Activated gamma-delta T cell treated with anti-CD3 and anti-CD28 coated beads, Interleukin-2, amount 50 U/mL, for 16 hours (primary cell): Measurements from ENCODE around the gene RAD51AP1.

ENCODE experiments used
- DNase-seq: peaks from one replicate; pipeline ENCODE4 v3.0.0-alpha.2; 2020; ENCODE audit warnings: low read depth

The RAD51AP1 gene

GRCh38 chr12:4545195-4545594, 6.5 kb downstream of the RAD51AP1 start:
- DNase-seq = no peak

DNA sequence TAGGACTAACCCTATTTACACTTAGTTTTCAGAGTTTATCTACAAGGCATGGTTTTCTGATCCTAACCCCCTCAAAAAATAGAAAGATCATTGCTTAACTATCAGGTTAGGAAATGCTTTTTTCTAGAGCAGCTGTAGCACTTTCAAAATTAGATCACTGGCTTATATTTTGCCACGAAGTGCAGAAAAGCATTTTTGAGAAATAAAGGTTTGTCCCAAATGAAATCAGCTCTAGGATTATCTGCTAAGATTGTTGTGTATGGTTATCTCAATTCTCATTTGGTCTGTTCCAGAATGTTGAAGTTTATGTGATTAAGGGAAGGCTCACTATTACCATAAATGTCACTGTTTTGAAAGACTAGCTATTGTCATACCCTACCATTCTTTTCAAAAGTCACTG, 13.5 kb downstream of the RAD51AP1 start:
- no peak for DNase-seq

DNA sequence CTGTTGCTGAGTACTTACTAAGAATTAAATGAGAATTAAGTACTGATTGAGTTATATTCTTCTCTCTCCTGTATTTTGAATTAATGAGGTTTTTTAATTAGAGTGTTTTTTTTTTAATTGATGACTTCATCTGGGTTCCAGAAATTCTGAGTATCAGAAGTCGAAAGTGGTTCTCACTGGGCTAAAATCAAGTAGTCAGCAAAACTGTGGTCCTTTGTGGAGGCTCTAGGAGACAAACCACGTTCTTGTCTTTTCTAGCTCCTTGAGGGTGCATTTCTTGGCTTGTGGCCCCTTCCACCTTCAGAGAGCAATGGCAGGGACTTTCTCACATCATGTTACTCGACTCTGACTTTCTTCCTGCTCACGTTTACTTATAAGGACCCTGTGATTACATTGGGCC, 15.3 kb downstream of the RAD51AP1 start:
- no peak for DNase-seq

GRCh38 chr12:4555804-4556203, 17.1 kb downstream of the RAD51AP1 start:
- DNase-seq = no peak

- no peak for DNase-seq
Measured at GRCh38 chr12:4556735-4557530, 18.2 kb downstream of the RAD51AP1 start.

GRCh38 chr12:4557586-4557985, 18.9 kb downstream of the RAD51AP1 start:
- no peak for DNase-seq

- DNase-seq = no peak
Measured at GRCh38 chr12:4558171-4558570, 19.5 kb downstream of the RAD51AP1 start.

GRCh38 chr12:4562034-4562657, 23.5 kb downstream of the RAD51AP1 start, which contains the start of gene DYRK4:
Gene DYRK4, plus strand, starts transcription at chr12:4562208. Its CDS starts 38 bp downstream, at chr12:4562246.
- DNase-seq = no peak

GRCh38 chr12:4563336-4563735, 24.6 kb downstream of the RAD51AP1 start:
- DNase-seq = no peak

DNA sequence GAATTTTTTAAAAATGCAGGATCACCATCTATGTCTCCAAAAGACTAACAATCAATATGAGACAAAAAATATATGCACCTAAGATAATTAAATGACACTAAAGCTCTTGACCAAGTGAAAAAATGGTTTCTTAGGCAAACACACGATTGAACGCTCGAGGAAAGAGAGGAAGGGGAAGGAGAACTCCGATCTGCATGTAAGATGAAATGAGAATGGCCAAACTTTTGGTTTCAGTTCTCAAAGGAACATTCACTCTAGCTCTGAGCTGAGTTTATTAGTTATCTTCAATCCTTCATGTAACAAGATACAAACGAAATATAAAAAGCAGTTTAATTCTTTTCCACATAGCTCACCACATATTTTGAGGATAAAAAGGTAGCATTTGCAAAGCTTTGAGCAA, 26.1 kb downstream of the RAD51AP1 start:
- DNase-seq = no peak

GRCh38 chr12:4566474-4566873, 27.8 kb downstream of the RAD51AP1 start:
- no peak for DNase-seq

- no peak for DNase-seq
Measured at GRCh38 chr12:4567073-4567881, 28.6 kb downstream of the RAD51AP1 start.

- no peak for DNase-seq
Measured at GRCh38 chr12:4569261-4569660, 30.6 kb downstream of the RAD51AP1 start.

- DNase-seq = no peak
Measured at GRCh38 chr12:4572680-4573079, 34.0 kb downstream of the RAD51AP1 start.

- no peak for DNase-seq
Measured at GRCh38 chr12:4579305-4580102, 40.8 kb downstream of the RAD51AP1 start.

DNA sequence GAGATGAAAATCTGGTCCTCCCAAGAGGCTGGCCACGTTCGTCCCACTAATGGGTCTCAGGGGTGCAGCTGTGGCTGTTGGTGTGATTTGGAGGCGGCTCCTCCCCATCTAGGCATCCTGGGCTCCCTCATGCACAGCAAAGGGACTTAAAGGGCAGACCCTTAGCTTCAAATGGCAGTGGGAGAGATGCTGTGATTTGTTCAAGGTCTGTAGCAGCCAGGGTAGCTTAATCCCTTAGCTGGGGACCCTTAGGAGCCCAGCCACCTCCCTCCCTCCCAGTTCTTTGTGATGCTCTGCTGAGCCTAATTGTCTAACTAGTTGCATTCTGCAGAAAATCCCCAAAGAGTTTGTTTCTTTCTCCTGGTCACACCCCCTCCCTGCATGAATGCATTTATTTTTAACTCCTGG, 41.6 kb downstream of the RAD51AP1 start:
- DNase-seq = no peak

GRCh38 chr12:4584281-4584680, 45.6 kb downstream of the RAD51AP1 start:
- DNase-seq = no peak

DNA sequence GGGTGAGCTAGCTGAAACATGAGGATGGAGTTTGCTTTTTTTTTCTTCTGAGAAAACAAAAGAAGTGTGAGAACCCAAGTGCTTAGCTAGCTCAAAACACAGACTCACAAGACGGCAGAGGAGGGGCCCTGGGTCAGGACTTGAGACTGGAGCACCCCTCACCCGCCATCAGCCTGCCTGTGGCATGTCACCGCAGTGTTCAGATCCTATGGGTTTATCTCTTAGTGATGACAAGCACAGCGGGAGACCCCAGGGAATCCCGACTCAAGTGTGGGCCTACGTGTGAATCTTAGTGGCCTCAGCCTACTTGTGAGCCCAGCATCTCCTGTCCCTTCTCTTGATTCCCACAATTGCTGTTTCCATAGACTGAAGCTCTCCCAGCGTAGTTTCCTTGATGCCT, 46.2 kb downstream of the RAD51AP1 start:
- no peak for DNase-seq

- no peak for DNase-seq
Measured at GRCh38 chr12:4586500-4586899, 47.8 kb downstream of the RAD51AP1 start.

DNA sequence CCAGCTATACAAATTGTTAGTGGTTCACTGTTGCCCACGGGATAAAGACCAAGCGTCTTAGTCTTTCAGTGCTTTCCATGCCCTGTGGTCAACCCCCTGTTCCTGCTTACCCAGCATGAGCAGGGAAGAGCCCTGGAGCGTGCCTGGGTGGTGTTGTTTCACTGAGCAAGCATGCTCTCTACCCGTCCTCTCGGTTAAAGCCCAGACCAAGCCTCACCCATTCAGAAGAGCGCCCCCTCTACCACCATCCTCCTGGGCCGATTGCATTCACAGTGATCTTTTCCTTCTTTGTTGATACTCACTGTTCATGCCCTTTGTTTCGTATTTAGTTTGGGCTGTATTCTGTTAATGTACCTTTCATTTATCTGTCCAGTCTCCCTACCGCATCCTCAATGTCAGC, 48.4 kb downstream of the RAD51AP1 start:
- DNase-seq = no peak

- DNase-seq = no peak
Measured at GRCh38 chr12:4588916-4589315, 50.2 kb downstream of the RAD51AP1 start.

GRCh38 chr12:4589941-4590340, 51.3 kb downstream of the RAD51AP1 start:
- no peak for DNase-seq
